GM12878 (cell line): ENCODE data around the gene TCF25.

Experiments used
- ATF7 ChIP-seq: fragments of 450-650 bp; IDR thresholded peaks from 2 replicates; pipeline ENCODE4 v1.6.1; 2016; ENCODE audit warnings: low read depth, mild to moderate bottlenecking
- CEBPZ ChIP-seq: fragments of 150-350 bp; IDR thresholded peaks from 2 replicates; pipeline ENCODE4 v1.6.1; 2016; ENCODE audit warnings: low read depth, low read length
- ESRRA ChIP-seq: IDR thresholded peaks from 2 replicates; pipeline ENCODE4 v1.6.1; 2012; ENCODE audit warnings: mild to moderate bottlenecking, low read length, improper control_type of control experiment
- EZH2 ChIP-seq: IDR thresholded peaks from 2 replicates; pipeline ENCODE4 v1.6.1; 2012; ENCODE audit warnings: low read depth, mild to moderate bottlenecking, control low read depth, inconsistent platforms, low read length, borderline replicate concordance; ENCODE audit not compliant: control insufficient read depth
- LARP7 ChIP-seq: fragments of 450-650 bp; IDR thresholded peaks from 2 replicates; pipeline ENCODE4 v1.6.1; 2017; ENCODE audit warnings: mild to moderate bottlenecking
- ZNF274 ChIP-seq: IDR thresholded peaks from one replicate; pipeline ENCODE4 v1.8.0; 2011; ENCODE audit not compliant: insufficient read length, insufficient read depth
- TF ChIP-seq, protein P1 (sequence below): IDR thresholded peaks from 2 replicates; pipeline ENCODE4 v1.6.1; 2012; ENCODE audit warnings: low read depth, low read length, improper control_type of control experiment
- TF ChIP-seq, protein P2 (sequence below): fragments of 450-650 bp; IDR thresholded peaks from 2 replicates; pipeline ENCODE4 v1.6.1; 2017; ENCODE audit warnings: antibody characterized with exemption, mild to moderate bottlenecking, moderate library complexity
- TF ChIP-seq, protein P3 (sequence below), 3 experiments: IDR thresholded peaks in 2 of 3; conservative IDR thresholded peaks in 1 of 3; 2 replicates each; pipeline ENCODE4 v1.5.1; 2011; ENCODE audit warnings: low read depth in 3 of 3, low read length in 3 of 3, mild to moderate bottlenecking in 3 of 3, control low read depth in 2 of 3, moderate library complexity in 2 of 3, inconsistent platforms in 1 of 3, mixed read lengths in 1 of 3; ENCODE audit not compliant: control insufficient read depth in 2 of 3, insufficient read depth in 1 of 3; ENCODE audit errors: extremely low read depth in 1 of 3

DNA sequence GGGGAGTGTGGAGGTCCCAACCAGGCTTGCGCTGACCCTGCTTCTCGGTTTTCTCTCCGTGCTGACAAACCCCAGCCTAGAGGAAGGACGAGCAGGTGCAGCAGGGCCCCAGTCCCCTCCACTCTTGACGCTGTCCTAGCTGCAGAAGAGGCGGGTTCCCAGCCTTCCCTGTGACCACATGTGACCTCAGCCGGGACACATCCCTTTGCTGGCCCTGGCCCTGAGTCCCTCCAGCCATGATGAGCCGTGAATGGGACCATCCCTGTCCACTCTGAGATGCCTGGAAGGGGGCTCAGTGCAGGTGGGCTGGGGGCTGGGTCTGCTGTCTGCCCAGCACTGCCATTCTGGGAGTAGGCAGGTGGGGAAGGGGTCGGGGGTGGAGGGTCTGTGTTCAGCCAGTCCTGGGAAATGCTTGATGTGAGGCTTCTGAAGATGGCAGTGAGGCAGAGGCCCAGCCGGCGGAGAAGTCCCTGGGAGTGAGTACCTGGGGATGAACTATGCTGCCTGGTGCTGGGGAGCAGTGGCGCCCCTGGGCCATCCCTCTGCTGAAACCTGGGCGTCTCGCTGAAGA is 47.8 kb downstream of the TCF25 start:
- TF ChIP-seq LARP7 (no peak), ZNF274 (no peak), ESRRA (no peak), EZH2 (no peak), CEBPZ (no peak), ATF7 (no peak)
- TF ChIP-seq, protein P1, sequence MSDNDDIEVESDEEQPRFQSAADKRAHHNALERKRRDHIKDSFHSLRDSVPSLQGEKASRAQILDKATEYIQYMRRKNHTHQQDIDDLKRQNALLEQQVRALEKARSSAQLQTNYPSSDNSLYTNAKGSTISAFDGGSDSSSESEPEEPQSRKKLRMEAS = no peak
- TF ChIP-seq, protein P2, sequence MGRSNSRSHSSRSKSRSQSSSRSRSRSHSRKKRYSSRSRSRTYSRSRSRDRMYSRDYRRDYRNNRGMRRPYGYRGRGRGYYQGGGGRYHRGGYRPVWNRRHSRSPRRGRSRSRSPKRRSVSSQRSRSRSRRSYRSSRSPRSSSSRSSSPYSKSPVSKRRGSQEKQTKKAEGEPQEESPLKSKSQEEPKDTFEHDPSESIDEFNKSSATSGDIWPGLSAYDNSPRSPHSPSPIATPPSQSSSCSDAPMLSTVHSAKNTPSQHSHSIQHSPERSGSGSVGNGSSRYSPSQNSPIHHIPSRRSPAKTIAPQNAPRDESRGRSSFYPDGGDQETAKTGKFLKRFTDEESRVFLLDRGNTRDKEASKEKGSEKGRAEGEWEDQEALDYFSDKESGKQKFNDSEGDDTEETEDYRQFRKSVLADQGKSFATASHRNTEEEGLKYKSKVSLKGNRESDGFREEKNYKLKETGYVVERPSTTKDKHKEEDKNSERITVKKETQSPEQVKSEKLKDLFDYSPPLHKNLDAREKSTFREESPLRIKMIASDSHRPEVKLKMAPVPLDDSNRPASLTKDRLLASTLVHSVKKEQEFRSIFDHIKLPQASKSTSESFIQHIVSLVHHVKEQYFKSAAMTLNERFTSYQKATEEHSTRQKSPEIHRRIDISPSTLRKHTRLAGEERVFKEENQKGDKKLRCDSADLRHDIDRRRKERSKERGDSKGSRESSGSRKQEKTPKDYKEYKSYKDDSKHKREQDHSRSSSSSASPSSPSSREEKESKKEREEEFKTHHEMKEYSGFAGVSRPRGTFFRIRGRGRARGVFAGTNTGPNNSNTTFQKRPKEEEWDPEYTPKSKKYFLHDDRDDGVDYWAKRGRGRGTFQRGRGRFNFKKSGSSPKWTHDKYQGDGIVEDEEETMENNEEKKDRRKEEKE = no peak
- TF ChIP-seq, protein P3, sequence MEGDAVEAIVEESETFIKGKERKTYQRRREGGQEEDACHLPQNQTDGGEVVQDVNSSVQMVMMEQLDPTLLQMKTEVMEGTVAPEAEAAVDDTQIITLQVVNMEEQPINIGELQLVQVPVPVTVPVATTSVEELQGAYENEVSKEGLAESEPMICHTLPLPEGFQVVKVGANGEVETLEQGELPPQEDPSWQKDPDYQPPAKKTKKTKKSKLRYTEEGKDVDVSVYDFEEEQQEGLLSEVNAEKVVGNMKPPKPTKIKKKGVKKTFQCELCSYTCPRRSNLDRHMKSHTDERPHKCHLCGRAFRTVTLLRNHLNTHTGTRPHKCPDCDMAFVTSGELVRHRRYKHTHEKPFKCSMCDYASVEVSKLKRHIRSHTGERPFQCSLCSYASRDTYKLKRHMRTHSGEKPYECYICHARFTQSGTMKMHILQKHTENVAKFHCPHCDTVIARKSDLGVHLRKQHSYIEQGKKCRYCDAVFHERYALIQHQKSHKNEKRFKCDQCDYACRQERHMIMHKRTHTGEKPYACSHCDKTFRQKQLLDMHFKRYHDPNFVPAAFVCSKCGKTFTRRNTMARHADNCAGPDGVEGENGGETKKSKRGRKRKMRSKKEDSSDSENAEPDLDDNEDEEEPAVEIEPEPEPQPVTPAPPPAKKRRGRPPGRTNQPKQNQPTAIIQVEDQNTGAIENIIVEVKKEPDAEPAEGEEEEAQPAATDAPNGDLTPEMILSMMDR (IDR thresholded peaks at IDR 0.05 in 2 of 3, conservative IDR thresholded peaks at IDR 0.05 in 1 of 3; ENCODE audit: control insufficient read depth in 2 of 3, extremely low read depth in 1 of 3, insufficient read depth in 1 of 3, low read depth in 3 of 3, low read length in 3 of 3) = no peak
